SK-N-SH (cell line): Measurements from ENCODE around the gene CACNG7.

Experiments used
- EZH2phosphoT487 ChIP-seq: fragments of 200-600 bp; sonication (generic); IDR thresholded peaks from 2 replicates; pipeline ENCODE4 v1.6.1; 2017; ENCODE audit warnings: low read depth, mixed run types, mild to moderate bottlenecking, antibody characterized with exemption, moderate library complexity, borderline replicate concordance
- FOSL2 ChIP-seq: IDR thresholded peaks from 2 replicates; pipeline ENCODE4 v1.4.0; 2012; ENCODE audit warnings: low read depth, mild to moderate bottlenecking, moderate library complexity, borderline replicate concordance
- FOXJ3 ChIP-seq: sonication (generic); formaldehyde crosslinking; IDR thresholded peaks from 2 replicates; pipeline ENCODE4 v1.5.1; 2020; ENCODE audit warnings: mild to moderate bottlenecking, missing genetic modification reagents
- GATA2 ChIP-seq: sonication (generic); formaldehyde crosslinking; IDR thresholded peaks from 2 replicates; pipeline ENCODE4 v1.5.0; 2020; ENCODE audit warnings: mild to moderate bottlenecking, missing genetic modification reagents
- NRF1 ChIP-seq: IDR thresholded peaks from 2 replicates; pipeline ENCODE4 v1.6.1; 2012; ENCODE audit warnings: low read depth, mild to moderate bottlenecking, low read length
- RAD21 ChIP-seq: IDR thresholded peaks from 2 replicates; pipeline ENCODE4 v1.6.1; 2012; ENCODE audit warnings: mild to moderate bottlenecking, low read length
- RFX5 ChIP-seq: IDR thresholded peaks from 2 replicates; pipeline ENCODE4 v1.6.1; 2012; ENCODE audit warnings: mild to moderate bottlenecking, improper control_type of control experiment, low read length
- TAF1 ChIP-seq: IDR thresholded peaks from 2 replicates; pipeline ENCODE4 v1.6.1; 2012; ENCODE audit warnings: low read depth, mild to moderate bottlenecking, low read length, moderate library complexity, borderline replicate concordance
- TF ChIP-seq, protein P1 (sequence below): IDR thresholded peaks from 2 replicates; pipeline ENCODE4 v1.4.0; 2012; ENCODE audit warnings: low read depth
- TF ChIP-seq, protein P2 (sequence below): fragments of 200-600 bp; sonication (generic); IDR thresholded peaks from 2 replicates; pipeline ENCODE4 v1.6.1; 2017; ENCODE audit warnings: antibody characterized with exemption, mild to moderate bottlenecking, moderate library complexity

DNA sequence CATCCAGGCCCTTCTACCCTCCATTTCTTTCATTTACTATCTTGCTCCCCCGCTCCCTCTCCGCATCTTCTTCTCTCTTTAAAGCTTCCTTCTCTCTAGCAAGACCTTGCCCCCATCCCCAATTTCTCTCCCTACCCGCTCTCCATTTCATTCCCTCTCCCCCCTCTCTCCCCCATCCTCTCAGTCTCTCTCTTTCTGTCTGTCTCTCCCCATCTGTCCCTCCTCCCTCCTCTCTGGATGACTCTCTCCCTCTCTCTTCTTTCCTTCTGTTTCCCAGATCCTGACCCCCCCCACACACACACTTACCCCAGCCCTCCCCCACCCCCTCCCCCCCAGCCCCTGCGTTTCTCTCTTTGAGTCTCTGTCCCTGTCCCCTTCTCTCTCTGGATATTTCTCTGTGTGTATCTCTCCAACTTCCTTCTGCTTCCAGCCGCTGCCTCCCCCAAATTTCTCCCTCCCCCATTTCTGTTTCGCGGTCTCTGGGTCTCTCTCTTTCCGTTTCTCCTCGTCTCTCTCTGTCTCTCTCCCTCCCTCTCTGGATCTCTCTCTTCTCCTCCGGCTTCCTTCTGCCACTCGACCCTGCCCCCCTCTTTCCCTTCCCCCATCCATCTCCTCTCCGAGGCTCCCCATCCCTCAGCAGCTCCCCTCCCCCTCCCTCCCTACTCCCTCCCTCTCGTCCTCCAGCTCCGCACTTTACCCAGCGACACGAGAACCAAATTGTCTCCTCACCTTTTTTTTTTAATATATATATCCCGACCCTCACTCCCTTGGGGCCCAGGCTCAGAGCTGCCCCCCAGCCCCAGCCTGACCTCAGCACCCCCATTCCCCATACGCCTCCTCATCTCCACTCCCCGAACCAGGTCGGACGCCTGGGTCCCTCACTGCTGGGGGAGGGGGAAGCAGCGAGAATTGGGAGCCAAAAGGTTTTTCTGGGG is 50.0 kb downstream of the CACNG7 start:
- TF ChIP-seq GATA2 (CRISPR knock-in tag), result no peak
- TF ChIP-seq, protein P1, sequence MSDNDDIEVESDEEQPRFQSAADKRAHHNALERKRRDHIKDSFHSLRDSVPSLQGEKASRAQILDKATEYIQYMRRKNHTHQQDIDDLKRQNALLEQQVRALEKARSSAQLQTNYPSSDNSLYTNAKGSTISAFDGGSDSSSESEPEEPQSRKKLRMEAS, result no peak
- no peak for TF ChIP-seq EZH2phosphoT487
- TF ChIP-seq, protein P2, sequence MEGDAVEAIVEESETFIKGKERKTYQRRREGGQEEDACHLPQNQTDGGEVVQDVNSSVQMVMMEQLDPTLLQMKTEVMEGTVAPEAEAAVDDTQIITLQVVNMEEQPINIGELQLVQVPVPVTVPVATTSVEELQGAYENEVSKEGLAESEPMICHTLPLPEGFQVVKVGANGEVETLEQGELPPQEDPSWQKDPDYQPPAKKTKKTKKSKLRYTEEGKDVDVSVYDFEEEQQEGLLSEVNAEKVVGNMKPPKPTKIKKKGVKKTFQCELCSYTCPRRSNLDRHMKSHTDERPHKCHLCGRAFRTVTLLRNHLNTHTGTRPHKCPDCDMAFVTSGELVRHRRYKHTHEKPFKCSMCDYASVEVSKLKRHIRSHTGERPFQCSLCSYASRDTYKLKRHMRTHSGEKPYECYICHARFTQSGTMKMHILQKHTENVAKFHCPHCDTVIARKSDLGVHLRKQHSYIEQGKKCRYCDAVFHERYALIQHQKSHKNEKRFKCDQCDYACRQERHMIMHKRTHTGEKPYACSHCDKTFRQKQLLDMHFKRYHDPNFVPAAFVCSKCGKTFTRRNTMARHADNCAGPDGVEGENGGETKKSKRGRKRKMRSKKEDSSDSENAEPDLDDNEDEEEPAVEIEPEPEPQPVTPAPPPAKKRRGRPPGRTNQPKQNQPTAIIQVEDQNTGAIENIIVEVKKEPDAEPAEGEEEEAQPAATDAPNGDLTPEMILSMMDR, result no peak
- TF ChIP-seq FOXJ3 (CRISPR knock-in tag), result no peak
- no peak for TF ChIP-seq NRF1
- no peak for TF ChIP-seq RAD21
- TF ChIP-seq TAF1, result no peak
- no peak for TF ChIP-seq FOSL2
- TF ChIP-seq RFX5, result no peak
